Left kidney (tissue), 8 donors: ENCODE data around the gene SNX4. TPM values are rescaled to one million over a fixed set of nuclear protein-coding genes. Genes with fewer than 3 reads are reported as not detected.
"Not testable (repeated sequence)": the region's sequence is repeated elsewhere in the genome, so short reads cannot be mapped to it uniquely, and the experiment has no call there.

ENCODE experiments used
- DNase-seq: peaks from one replicate; pipeline ENCODE4 v3.0.0-alpha.2; 2013
- long read RNA-seq, 8 donors: transcript quantifications; one replicate each; lab custom pipeline, GENCODE V29; 2026
- polyA plus RNA-seq: library from polyadenylated mRNA; unstranded; fragments of 120-200 nt; gene quantifications from one replicate; pipeline ENCODE4 v1.2.1, GENCODE V29; 2013; ENCODE audit not compliant: insufficient read length

The SNX4 gene
- polyA plus RNA-seq = 73.7 TPM
- long read RNA-seq, donor 1, transcript SNX4-201 (14 exons, 2,513 nt) = major isoform, 15 of 20 reads
- long read RNA-seq, donor 1, partial matches to known transcripts = 5 of 20 reads
- long read RNA-seq, donor 1, other reads (novel, unspliced or antisense) = 0 of 20 reads
- long read RNA-seq, donor 2, transcript SNX4-201 (14 exons, 2,513 nt) = major isoform, 13 of 13 reads
- long read RNA-seq, donor 2, partial matches to known transcripts = 0 of 13 reads
- long read RNA-seq, donor 2, other reads (novel, unspliced or antisense) = 0 of 13 reads
- long read RNA-seq, donor 3, transcript SNX4-201 (14 exons, 2,513 nt) = major isoform, 14 of 20 reads
- long read RNA-seq, donor 3, partial matches to known transcripts = 6 of 20 reads
- long read RNA-seq, donor 3, other reads (novel, unspliced or antisense) = 0 of 20 reads
- long read RNA-seq, donor 4 = 0 reads
- long read RNA-seq, donor 5, transcript SNX4-201 (14 exons, 2,513 nt) = major isoform, 31 of 31 reads
- long read RNA-seq, donor 5, partial matches to known transcripts = 0 of 31 reads
- long read RNA-seq, donor 5, other reads (novel, unspliced or antisense) = 0 of 31 reads
- long read RNA-seq, donor 6, transcript SNX4-201 (14 exons, 2,513 nt) = major isoform, 20 of 27 reads
- long read RNA-seq, donor 6, partial matches to known transcripts = 7 of 27 reads
- long read RNA-seq, donor 6, other reads (novel, unspliced or antisense) = 0 of 27 reads
- long read RNA-seq, donor 7, transcript SNX4-201 (14 exons, 2,513 nt) = major isoform, 28 of 29 reads
- long read RNA-seq, donor 7, partial matches to known transcripts = 0 of 29 reads
- long read RNA-seq, donor 7, other reads (novel, unspliced or antisense) = 0 of 29 reads
- long read RNA-seq, donor 8, transcript SNX4-201 (14 exons, 2,513 nt) = major isoform, 7 of 7 reads
- long read RNA-seq, donor 8, partial matches to known transcripts = 0 of 7 reads
- long read RNA-seq, donor 8, other reads (novel, unspliced or antisense) = 0 of 7 reads

GRCh38 chr3:125519678-125520562, at the start of gene SNX4:
Gene SNX4, minus strand, starts transcription at chr3:125520202. Its CDS starts 30 bp downstream, at chr3:125520172.
- peak; percentile 93 for DNase-seq

DNA sequence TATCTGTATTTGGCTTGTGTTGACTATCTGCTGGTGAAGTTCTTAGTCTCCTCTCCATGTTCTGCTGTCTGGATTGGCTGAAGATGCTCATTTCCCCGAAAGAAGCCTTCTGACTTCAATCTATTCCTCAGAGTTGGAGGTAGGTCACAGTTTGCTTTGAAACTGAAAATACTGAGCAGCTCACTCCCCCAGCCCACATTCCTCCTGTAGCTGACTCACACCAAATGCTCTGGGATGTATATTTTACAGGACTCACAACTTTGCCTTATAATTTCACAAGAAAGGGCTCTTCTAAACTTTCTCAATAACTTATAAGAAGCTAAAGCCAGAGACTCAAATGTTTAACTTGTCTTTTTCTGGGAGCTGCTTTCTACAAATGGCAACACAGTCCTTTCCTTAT, 36.3 kb upstream of the SNX4 start:
- DNase-seq = no peak

DNA sequence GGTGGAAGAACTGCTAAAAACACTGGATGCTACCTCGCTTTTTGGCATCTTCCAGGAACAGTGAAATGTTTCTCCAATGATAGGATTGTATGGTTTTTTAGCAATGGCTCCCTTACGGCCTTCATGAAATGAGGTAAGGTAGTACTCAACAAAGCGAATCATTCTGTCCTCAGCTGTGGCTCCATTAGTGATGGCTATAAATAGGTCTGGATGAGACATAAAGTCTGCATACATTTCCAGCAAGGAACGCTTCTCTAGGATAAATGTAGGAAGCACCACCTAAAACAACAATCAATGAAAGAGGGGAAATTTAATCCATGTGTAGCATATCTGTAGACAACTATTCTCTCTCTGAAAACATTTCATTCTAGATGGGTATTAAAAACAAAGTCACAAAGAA, 32.4 kb upstream of the SNX4 start:
- DNase-seq = no peak

DNA sequence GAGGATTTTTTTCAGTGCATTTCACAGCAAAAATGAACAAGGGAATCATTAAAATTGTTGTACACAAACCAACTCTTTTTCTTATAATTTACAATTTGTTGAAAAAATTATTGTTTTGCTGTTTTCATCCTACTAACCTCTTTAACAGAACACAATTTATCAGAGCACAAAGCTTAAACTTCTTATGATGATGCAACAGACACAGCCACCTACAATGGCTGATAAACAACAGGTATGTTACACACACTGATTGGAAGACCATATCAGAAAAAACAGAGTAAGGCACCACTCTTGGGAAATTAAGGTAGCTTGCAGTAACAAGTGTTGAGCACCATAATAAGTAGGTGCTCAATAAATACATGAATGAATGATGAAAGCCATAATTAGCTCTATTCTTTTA, 8.9 kb upstream of the SNX4 start:
- no peak for DNase-seq

DNA sequence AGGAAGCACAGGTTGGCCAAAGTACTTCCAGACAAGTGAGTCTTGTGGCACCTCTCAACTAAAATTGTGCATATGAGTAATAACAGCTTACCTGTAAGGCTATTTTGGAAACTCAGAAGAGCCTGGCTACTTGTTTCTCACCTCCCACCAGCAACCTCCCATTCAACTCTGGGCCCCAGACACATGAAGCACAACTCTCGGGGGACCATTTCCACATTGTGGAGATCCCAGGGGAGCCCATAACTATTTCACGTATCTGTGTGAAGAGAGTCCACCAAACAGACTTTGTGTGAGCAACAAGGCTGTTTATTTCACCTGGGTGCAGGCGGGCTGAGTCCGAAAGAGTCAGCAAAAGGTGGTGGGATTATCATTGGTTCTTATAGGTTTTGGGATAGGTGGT, 5.2 kb upstream of the SNX4 start:
- DNase-seq = no peak

DNA sequence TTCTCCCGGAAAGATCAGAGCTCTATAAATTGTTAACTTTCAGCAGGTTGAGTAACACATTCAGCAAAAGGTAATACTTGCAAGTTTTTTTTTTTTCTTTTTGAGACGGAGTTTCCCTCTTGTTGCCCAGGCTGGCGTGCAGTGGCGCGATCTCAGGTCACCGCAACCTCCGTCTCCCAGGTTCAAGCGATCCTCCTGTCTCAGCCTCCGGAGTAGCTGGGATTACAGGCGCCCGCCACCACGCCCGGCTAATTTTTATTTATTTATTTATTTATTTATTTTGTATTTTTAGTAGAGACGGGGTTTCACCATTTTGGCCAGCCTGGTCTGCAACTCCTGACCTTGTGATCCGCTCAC, 539 bp upstream of the SNX4 start:
- DNase-seq = not testable (repeated sequence)

DNA sequence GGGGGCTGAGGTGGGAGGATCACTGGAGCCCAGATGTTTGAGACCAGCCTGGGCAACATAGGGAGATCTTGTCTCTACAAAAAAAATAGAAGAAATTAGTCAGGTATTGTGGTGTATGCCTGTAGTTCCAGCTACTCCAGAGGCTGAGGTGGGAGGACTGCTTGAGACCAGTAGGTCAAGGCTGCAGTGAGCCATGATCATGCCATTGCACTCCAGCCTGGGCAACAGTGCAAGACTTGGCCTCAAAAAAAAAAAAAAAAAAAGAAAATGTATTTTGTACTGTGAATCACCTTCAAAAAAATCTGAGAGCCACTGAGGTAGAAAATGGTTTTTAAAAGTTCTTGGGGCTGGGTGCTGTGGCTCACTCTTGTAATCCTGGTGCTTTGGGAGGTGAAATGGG, 4.6 kb downstream of the SNX4 start:
- no peak for DNase-seq

- no peak for DNase-seq
Measured at GRCh38 chr3:125513490-125514115, 6.4 kb downstream of the SNX4 start.

DNA sequence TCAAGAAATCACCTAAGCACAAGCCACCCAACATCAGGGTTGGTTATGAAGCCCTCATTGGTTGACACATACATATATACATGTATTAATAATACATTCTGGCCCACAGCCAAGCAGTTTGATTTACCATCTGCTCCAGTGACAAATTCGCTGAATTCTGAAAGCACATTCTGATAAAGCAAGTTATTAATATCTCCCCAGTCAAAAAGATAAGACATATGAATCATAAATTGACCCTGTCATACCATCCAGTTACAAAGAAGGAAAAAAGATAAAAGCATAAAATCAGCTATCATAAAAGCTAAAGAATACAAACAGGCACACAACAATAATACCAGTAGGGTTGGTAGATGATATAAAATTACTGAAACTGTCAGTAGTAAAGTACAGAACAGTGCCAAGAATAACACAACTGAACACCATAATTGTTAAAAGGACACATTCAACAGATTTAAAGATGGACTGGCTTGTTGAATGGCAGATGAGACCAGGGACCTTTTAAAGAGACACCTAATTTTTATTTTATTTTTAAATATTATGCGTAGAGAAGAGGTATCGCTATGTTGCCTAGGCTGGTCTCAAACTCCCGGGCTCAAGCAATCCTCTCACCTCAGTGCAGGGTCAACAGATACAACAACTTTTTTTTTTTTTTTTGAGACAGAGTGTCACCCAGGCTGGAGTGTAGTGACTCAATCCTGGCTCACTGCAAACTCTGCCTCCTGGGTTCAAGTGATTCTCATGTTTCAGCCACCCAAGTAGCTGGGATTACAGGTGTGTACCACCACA, 7.7 kb downstream of the SNX4 start:
- DNase-seq = no peak

DNA sequence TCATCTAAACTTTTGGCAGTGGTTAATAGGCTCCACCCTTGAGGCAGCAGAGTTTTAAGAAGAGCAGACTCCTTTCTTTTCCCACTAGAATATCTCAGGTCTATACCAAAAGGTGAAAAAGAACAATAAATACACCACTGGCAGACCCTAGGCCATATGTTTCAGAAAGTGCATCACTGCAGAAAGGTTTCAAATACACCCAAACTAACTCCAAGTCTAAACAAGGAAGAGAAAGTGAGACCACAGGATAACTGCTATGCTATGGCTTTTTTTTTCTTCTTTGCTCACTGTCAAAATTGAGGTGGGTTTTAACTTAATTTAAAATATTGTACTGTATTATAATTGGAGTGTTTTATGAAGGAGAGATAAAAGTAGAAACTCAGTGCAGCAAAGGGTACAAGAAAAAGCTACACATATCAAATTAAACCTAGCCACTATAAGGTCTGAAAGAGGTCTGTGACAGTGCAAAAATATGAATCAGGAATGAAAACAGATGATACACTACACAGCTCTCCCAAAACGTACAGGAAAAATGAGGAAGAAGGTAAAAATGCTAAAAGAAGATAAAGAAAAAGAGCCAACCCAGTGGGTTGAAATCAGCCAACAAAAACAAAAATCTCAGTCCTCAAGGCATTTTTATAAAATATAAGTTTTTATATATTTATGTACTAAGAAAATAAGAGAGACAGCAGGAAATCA, 8.4 kb downstream of the SNX4 start:
- DNase-seq = no peak

- DNase-seq = no peak
Measured at GRCh38 chr3:125507128-125507527, 12.9 kb downstream of the SNX4 start.

- no peak for DNase-seq
Measured at GRCh38 chr3:125498630-125499029, 21.4 kb downstream of the SNX4 start.

GRCh38 chr3:125496701-125497100, 23.3 kb downstream of the SNX4 start:
- no peak for DNase-seq

- DNase-seq = no peak
Measured at GRCh38 chr3:125482406-125482805, 37.6 kb downstream of the SNX4 start.

DNA sequence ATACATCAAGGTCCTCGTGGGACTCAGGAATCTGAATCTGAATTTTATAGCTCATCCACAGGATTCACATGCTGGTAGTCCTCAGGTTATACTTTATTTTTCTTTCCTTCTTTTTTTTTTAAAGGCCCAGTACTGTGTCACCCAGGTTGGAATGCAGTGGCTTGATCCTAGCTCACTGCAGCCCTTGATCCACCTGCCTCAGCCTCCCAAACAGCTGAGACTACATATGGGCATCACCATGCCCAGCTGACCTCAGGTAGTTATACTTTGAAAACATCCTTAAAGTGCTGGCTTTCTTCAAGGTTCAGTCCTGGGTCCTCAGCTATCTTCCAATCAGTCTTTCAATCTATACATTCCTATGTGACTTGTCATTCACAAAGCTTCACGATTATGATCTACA, 38.2 kb downstream of the SNX4 start:
- DNase-seq = no peak

DNA sequence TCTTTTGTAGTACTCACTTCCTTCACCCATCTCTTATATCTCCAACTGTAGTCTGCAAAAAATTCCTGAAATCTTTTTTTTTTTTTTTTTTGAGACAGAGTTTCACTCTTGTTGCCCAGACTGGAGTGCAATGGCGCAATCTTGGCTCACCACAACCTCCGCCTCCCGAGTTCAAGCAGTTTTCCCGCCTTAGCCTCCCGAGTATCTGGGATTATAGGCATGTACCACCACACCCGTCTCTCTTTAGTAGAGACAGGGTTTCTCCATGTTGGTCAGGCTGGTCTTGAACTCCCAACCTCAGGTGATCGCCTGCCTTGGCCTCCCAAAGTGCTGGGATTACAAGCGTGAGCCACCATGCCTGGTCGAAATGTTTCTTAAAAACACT, 38.6 kb downstream of the SNX4 start:
- DNase-seq = not testable (repeated sequence)

- DNase-seq = no peak
Measured at GRCh38 chr3:125480656-125481374, 39.2 kb downstream of the SNX4 start.

DNA sequence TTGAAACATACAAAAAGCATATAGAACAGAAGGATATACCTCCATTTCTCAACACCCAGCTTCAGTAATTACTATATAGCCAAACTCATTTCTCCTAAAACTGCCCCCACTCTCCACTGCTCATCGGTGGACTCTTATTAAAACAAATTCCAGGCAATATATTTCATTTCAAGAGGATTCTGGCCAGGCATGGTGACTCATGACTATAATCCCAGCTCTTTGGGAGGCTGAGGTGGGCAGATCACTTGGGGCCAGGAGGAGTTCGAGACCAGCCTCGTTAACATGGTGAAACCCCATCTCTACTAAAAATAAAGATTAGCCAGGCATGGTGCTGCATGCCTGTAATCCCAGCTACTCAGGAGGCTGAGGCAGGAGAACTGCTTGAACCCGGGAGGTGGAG, 40.9 kb downstream of the SNX4 start:
- no peak for DNase-seq

GRCh38 chr3:125478326-125478725, 41.7 kb downstream of the SNX4 start:
- no peak for DNase-seq
